Left hindlimb (tissue), 1 donor: Measurements from ENCODE around the gene NHSL1.

ENCODE experiments used
- DNase-seq: peaks from one replicate; pipeline ENCODE4 v3.0.0-alpha.2; 2018

The NHSL1 gene

DNA sequence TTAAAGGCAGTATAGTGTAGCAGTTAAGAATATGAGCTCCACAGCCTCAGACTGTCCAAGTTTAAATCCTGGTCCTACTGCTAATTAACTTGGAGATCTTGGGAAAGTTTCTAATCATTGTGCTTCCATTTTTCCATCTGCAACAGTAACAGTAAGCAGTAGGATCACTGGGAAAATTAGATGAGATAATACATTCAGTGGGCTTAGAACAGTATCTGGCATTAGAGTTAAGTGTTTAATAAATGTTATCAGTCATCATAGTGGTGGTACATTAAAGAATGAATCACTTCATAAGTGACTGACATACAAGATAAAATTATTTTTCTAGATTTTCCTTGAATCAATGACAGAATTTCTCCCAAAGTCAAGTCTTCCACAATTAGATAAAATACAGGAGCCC lies 5.0 kb downstream of the NHSL1 start:
- DNase-seq = no peak

DNA sequence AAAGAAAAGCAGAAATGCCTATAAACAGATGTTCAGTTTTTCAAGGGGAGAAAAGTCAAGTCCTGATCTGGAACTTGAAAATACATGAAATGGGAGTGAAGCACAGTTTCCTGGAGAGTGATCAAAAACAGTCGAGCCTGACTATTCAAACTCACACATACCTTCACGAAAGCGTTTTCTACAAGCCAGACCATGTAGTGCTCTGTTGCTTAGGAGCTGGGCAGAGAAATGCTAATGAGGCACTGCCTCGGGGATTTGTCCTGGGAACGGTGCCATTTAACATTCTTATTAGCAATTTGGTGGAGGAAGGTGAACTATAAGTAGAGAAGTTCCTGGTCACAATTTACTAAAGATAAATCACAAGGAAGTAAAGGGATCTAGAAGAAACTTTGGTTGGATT lies 5.9 kb downstream of the NHSL1 start:
- peak; percentile 65 for DNase-seq

DNA sequence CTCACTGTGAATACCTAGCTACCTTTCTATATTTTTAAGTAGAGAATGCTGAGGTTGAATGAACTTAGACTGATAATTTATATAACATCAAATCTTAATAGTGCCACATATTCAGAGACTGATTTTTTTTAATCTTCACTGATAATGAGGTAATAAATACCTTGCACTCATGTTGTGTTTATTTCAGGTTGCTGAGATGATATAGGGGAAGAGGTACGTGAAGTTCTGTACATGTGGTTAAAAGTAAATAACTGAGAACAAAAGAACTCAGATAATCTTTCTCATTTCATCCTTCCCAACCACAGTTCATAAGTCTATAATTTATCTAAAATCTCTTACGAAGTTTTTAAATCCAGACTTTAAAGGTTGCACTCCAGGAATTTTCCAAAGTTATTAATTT lies 6.4 kb downstream of the NHSL1 start:
- DNase-seq = no peak

DNA sequence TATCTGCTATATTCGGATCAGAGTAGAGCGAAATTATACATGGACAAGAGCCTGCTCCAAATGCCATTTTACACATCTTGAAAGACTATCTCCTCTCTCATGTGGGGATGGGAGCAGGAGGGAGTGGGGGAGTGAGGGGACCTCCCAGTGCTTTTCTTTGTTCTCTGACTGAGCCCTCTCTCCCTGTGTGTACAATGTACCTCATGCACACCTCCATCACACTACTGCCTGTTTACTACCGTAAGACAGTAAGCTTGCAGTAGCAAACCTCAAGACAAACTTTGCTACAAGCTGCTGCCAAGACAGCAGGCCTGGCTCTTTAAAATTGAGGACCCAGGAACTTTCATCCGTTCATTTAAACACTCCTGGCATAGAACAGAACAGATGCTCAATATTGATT lies 7.2 kb downstream of the NHSL1 start:
- no peak for DNase-seq

DNA sequence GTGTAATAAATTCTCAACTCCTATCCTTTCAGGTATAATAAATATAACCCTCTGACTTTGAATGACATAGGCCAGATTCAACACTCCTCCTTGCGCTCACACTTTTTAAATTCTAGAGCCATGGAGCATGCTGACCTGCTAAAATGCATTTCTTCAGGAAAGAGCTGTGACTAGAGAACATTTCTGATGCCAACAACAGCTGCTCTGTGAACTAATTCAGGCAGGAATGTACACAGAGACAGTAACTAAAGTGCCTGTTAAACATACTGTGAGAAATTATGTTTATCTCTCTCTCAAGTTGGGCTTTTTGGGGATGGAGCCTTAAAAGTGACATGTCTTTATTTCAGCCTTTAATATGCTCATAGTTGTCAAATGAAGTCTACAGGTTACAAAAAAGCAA lies 8.3 kb downstream of the NHSL1 start:
- no peak for DNase-seq

DNA sequence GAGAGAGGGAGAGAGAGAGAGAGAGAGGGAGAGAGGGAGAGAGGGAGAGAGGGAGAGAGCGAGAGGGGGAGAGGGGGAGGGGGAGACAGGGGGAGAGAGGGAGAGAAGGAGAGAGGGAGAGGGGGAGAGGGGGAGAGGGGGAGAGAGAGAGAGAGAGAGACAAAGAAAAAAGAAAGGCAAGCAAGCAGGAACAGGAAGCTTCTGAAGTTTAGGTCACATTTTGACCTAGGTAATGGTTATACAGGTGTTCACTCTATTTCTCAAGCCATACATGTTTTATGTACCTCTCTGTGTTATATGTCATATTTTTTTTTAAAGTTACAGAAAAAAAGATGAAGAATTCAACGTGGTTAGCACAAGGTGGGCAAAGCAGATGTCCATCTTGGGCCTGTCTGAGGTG lies 9.4 kb downstream of the NHSL1 start:
- no peak for DNase-seq

DNA sequence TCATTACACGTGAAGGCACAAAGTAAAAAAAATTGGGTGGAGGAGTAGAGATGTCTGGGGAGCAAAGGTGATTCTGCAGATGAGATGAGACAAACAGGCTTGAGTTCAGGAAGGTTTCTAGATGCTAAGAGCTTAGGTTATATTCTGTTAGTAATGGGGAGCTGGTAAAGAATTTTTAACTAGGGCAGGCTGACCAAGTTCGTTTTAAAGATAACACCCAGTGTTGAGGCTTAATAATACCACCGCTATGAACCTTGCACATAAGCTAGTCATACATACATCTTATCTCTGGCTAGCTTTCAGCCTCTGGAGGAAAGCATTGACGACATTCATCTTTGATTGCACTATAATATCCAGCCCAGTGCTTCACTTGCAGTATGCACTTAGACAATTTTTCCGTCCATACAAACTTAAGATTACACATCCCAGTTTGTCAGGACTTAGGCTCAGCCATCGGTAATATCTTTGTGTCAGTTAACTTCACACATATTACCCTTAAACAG lies 12.1 kb downstream of the NHSL1 start:
- no peak for DNase-seq

DNA sequence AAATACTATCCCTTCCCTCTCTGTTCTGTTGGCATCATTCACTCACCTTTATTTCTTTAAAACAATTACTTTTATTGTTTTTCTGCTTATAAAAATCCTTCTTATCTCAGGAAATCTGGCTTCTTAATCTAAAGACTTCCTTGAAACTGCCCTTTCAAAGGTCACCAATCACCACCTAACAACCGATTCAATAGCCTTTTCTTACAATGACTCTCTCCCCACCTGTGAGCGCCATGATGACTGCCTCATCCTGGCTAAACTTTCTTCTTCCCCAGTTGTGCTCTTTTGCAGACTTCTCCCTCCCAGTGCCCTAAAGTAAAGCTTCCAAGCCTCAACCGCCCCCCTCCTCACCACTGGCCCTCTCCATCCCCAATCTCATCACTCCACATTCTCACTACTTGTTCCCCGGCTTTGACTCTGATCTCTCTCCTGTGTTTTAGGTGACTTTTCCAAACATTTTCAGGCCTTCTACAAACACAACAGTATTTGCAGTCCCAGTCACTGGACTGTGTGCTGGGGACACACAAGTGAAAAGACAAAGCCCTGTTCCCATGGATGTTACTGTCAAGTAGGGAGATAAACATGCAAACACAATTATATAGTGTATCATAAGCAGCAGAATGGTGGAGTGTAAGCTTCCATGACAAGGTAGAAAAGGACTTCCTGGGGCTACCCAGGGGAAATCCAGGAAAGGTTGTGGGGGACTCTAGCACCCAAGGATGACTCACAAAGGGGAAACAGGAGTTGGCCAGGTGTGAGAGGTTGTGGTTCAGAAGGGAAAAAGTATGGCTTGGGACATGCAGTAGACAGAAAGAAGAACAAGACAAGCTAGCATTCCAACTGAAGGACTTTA lies 12.8 kb downstream of the NHSL1 start:
- no peak for DNase-seq

DNA sequence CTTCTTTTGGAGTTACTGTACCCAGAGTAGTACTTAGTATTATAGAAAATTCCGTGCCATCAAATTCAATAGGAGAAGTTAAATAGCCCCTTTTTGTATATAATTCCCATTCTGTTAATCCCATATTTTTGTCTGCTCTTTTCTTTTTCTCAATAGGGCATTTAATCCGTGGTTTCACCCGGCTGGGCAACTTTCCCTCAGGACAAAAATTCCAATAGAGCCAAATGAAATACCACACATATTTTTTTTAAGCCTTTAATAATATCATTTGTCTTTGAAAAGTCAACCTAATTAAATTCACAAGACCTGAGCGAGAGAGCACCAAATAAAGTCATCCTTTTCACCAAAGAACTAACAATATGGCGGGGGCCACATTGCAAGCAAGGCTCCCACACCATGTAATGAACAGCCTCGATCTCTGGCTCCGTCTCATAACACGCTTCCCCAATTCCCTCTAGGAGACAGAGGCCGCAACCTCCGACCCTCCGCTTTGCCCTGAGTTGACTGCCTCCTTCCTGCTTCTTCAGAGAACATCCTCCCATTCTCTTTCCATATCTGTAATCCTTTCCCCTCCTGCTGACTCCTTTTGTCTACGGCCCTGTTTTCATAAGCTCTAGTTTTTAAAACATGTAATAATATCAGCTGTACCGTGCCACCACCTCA lies 13.6 kb downstream of the NHSL1 start:
- DNase-seq = no peak

DNA sequence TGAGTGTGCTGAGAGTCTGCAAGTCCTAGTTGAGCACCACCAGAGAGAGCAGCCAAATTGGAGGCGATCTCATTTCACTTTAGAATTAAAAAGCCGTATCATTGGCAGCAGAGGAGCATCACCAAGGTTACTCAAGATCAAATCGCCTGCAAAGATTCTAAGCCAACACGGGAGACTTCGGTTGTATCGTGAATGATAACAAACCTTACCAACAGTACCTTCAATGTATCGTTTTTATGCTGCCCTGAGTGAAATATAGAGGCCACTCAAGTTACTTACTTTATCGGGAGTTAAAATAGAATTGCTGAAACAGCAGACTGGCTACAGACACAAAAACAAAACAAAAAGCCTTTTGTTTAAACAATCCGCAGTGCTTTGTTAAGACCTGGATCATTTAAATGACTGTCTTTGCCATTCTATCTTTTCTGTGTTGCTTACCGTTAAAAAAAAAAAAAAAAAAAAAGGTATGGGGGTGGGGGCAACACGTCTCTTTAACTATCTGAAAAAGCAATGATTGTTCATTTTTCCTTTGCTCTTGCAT lies 14.2 kb downstream of the NHSL1 start:
- DNase-seq = no peak

DNA sequence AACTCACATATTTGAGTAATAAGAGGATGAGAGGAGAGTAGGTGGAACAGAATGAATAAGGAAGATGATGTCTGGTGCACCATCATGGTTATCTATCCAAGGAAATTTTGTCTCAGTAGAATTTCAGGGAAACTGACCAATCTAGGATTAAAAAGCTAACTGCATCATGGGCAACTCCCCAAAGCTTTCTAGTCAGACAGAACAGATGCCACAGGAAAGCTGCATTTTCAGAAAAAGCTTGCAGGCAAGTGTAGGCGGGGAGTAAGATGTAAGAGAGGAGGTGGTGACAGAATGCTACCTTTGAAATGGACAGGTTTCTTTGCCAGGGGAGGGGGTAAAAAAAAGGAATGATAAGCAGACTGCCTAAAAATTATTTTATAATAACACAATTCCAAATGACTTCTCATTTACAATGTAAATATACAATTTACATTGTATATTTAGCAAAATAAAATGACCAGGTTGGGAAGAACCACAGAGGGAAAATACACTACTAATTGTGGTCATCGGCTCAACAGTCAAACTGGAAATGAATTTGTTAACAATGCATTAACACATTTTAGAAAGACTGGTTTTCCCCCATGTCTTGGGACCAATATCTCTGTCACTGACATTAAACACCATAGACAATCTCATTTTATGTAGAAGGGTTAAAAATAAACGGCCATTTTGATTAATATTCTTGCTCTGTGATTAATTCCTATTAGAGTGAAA lies 15.1 kb downstream of the NHSL1 start:
- no peak for DNase-seq

DNA sequence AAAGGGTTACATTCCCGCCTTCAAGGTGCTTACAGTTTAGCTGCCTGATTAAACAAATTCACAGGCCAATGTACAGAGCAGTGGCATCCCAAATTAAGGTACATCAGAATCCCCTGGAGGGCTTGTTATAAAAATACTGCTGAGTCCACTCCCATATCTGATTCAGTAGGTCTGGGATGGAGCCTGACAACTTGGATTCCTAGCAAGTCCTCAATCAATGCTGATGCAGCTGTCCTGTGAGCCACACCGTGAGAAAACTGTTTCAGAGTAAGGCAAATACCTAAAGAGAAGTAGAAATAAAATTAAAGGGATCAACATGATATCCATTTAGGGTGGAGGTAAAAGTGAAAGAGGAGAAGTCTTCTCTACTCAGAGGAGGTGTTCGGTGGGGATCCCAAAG lies 16.5 kb downstream of the NHSL1 start:
- DNase-seq = no peak

DNA sequence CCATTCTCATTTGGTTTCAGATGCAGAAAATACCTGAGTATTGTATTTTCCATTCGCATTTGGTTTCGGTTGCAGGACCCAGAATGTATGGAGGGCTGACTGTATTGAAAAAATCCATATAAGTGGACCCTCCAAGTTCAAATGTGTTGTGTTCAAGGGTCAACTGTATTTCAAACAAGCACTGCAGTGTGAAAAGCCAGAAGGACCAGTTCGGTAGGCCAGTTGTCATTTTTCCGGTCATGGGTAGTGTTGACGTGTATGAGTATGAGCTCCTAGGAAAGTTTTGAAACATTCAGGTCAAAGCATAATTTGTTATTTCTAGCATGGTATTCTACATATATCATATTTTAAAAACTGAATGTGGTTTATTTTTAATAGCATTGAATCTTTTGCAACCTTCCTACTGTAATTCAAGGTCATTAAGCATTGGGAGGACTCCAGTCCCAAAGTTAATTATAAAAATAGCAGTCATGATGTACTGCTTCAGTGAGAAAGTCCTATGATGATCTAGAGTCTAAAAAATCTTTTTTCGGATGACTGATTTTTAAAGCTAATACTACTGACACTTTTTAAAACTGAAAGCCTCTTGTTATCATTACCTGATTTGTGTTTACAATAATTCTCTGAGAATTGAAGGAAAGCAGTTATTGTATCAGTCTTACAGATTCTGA lies 18.9 kb downstream of the NHSL1 start:
- DNase-seq = no peak

DNA sequence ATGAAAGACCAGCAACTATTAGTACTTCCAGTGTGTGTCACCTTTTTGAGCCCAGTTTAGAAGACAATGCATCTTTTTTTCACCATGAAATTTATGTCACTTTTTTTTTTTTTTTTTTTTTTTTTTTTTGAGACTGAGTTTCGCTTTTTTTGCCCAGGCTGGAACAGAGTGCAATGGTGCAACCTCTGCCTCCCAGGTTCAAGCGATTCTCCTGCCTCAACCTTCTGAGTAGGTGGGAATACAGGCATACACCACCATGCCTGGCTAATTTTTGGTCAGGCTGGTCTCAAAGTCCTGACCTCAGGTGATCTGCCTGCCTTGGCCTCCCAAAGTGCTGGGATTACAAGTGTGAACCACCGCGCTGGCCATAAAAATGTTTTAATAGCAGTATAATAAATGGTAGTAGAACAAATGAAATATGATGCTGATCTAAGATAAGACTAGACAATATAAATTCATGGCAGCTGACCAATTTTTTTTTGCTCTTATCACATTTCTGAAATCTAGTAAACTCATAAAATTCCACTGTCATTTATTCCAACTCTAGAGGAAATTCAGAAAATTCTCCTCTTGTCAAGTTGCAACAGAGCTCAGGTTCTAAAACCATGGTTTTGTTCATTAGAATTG lies 21.3 kb downstream of the NHSL1 start:
- DNase-seq = no peak

DNA sequence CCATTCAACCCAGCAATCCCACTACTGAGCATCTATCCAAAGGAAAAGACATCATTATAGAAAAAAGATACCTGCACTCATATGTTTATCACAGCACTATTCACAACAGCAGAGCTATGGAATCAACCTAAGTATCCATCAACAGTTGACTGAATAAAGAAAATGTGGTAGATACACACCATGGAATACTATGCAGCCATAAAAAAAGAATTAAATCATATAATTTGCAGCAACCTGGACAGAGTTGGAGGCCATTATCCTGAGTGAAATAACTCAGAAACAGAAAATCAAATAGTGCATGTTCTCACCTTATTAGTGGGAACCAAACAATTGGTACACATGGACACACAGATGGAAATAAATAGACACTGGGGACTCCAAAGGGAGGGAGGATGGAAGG lies 23.2 kb downstream of the NHSL1 start:
- no peak for DNase-seq

DNA sequence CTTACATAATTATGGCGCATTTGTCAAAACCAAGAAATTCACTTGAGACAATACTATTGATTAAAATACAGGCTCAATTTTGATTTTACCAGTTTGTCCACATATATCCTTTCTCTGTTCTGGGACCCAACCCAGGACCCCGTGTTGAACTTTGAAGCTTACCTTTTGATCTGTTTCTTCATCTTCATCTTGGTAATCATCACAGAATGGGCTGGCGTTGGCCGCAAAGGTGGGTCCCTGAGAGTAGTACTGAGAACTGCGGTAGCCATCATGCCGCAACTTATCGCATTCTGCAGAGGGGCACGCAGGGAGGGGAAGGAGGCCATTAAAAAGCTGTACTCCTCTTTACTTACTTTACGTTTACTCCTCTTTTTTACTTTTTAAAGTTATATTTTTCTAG lies 26.1 kb downstream of the NHSL1 start:
- DNase-seq = no peak

DNA sequence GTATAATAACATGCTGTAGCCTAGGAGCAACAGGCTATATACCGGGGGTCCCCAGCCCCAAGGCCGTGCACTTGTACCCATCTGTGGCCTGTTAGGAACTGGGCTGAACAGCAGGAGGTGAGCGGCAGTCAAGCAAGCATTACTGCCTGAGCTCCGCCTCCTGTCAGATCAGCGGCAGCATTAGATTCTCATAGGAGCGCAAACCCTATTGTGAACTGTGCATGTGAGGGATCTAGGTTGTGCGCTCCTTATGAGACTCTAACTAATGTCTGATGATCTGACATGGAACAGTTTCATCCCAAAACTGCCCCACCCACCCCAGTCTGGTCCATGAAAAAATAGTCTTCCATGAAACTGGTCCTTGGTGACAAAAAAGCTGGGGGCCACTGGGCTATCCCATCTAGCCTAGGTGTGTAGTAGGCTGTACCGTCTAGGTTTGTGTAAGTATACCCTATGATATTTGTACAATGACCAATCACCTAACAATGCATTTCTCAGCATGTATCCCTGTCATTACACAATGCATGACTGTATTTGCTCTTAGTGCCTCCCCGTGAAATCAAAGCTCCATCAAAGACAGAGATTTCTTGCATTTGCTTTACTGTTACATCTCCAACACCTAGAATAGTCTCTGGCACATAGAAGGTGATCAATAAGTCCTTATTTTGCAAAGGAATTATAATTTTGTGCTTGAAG lies 30.8 kb downstream of the NHSL1 start:
- no peak for DNase-seq

DNA sequence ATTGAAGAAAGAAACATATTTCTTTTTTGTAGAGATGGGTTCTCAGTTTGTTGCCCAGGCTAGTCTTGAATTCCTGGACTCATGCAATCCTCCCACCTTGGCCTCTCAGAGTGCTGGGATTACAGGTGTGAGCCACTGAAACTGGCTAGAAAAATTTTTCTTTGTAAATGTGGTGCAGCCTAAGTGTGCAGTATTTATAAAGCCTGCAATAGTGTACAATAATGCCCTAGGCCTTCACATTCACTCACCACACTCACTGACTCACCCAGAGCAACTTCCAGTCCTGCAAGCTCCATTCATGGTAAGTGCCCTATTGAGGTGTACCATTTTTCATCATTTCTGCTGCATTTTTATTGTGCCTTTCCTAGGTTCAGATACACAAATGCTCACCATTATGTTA lies 31.4 kb downstream of the NHSL1 start:
- DNase-seq = no peak

DNA sequence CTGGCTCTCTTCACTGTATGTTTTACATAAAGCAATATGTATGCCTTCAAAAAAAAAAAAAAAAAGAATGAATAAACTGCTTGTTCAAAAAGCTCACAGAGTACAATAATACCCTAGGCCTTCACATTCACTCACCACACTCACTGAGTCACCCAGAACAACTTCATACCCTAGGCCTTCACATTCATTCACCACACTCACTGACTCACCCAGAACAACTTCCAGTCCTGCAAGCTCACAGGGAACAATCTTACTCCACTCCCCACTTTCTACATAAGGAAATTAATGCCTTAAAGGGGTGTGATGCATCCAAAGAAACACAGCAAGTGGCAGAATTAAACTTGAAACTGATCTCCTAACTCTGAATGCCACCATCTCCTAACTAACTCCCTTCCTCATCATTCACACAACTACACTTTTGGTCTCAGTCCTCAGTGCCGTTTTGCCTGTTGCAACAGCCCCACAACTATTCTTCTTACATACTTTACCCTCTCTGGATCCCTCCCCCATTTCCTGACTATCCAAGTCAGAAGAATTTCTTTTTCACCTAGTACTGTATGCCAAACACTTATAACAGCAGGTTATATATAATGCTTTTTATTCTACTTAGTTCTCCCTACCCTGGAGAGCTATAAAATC lies 34.2 kb downstream of the NHSL1 start:
- no peak for DNase-seq

DNA sequence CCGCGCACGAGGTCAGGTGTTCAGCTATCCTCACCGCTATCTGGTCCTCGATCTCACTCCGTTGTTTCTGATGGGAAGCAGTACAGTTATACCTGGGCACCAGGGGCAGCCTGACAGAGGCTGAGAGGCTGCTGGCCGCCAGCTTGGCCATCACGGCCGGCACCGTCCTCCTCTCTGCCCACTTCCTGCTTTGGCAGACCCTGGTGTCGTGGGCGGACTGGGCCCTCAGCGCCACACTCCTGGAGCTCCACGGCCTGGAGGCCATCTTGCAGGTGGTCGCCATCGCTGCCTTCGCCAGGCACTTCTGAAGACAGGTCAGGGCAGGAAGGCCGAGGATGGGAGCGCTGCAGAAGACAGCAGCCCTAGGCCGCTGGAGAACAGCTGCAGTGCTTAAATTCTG lies 35.2 kb downstream of the NHSL1 start:
- no peak for DNase-seq

DNA sequence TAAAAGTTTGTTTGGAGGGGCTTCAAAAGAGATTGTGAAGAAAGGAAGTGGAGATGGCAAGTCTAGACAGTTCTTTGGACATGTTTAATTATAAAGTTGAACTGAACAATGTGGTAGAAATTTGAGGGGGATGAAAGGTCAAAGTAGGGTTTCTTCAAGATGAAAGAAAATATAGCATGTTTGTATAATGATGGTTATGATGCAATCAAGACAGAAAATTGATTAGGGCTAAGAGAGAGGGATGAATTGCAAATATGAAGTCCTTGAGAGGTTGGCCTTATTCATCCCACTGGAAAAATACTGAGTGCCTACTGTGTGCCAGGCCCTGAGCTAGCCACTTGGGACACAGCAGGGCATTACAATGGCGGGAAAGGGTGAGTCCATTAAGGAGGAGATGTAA lies 37.6 kb downstream of the NHSL1 start:
- no peak for DNase-seq
